Adrenal gland (tissue), 5 donors: ENCODE measurements around the gene SDK1.

Source experiments
- CTCF ChIP-seq, 6 experiments: fragments of 450-650 bp in 4 of 6; fragments of 200-600 bp in 2 of 6; sonication (generic) in 1 of 6; IDR thresholded peaks; 1 replicate in 5 of 6; 2 replicates in 1 of 6; pipeline versions ENCODE4 v1.5.1 to v1.8.0; 2016 to 2021; ENCODE audit warnings: antibody characterized with exemption in 6 of 6, mild to moderate bottlenecking in 2 of 6, moderate library complexity in 1 of 6
- POLR2A ChIP-seq, 2 donors: fragments of 450-650 bp; IDR thresholded peaks; one replicate each; pipeline ENCODE4 v1.6.1; 2017; ENCODE audit warnings: antibody characterized with exemption in 2 of 2, mild to moderate bottlenecking in 2 of 2, moderate library complexity in 1 of 2
- donor health status: DM: no; HTN: no; CAD: no.

- TF ChIP-seq POLR2A (IDR thresholded peaks at IDR 0.05) (no peak), CTCF (IDR thresholded peaks at IDR 0.05) (no peak)
Measured at GRCh38 chr7:4247106-4247876, 946.2 kb downstream of the SDK1 start.
